HG02678 (cell line): ENCODE results near the gene INPP4B.

Experiments used
- ATAC-seq: cut with Tn5 transposase; IDR thresholded peaks from one replicate; pipeline ENCODE4 v1.9.1; 2021; ENCODE audit warnings: mild to moderate bottlenecking, moderate library complexity; ENCODE audit not compliant: unreplicated experiment

The INPP4B gene

GRCh38 chr4:142355421-142355930 is 490.6 kb downstream of the INPP4B start:
- no peak for ATAC-seq

- ATAC-seq: no peak
Observed at GRCh38 chr4:142354794-142355420, 491.2 kb downstream of the INPP4B start.

- ATAC-seq: no peak
Observed at GRCh38 chr4:142354041-142354440, 492.1 kb downstream of the INPP4B start.

- peak; percentile 60 for ATAC-seq
Observed at GRCh38 chr4:142353149-142353738, 492.9 kb downstream of the INPP4B start.

- ATAC-seq: no peak
Observed at GRCh38 chr4:142352712-142353111, 493.4 kb downstream of the INPP4B start.

GRCh38 chr4:142351958-142352357 is 494.1 kb downstream of the INPP4B start:
- ATAC-seq: no peak

GRCh38 chr4:142350871-142351270 is 495.2 kb downstream of the INPP4B start:
- ATAC-seq: no peak

GRCh38 chr4:142348613-142349021 is 497.5 kb downstream of the INPP4B start:
- no peak for ATAC-seq

- no peak for ATAC-seq
Observed at GRCh38 chr4:142347241-142347640, 498.9 kb downstream of the INPP4B start.

- ATAC-seq: no peak
Observed at GRCh38 chr4:142345924-142346323, 500.2 kb downstream of the INPP4B start.

GRCh38 chr4:142341268-142341667 is 504.8 kb downstream of the INPP4B start:
- ATAC-seq: no peak

GRCh38 chr4:142339053-142339452 is 507.0 kb downstream of the INPP4B start:
- ATAC-seq: no peak

GRCh38 chr4:142336251-142336934 is 509.7 kb downstream of the INPP4B start:
- no peak for ATAC-seq

GRCh38 chr4:142334931-142335330 is 511.2 kb downstream of the INPP4B start:
- ATAC-seq: no peak

- no peak for ATAC-seq
Observed at GRCh38 chr4:142331646-142332045, 514.5 kb downstream of the INPP4B start.

GRCh38 chr4:142331132-142331531 is 515.0 kb downstream of the INPP4B start:
- no peak for ATAC-seq

- no peak for ATAC-seq
Observed at GRCh38 chr4:142330311-142330710, 515.8 kb downstream of the INPP4B start.

GRCh38 chr4:142329313-142329712 is 516.8 kb downstream of the INPP4B start:
- ATAC-seq: no peak

- ATAC-seq: no peak
Observed at GRCh38 chr4:142326181-142326580, 519.9 kb downstream of the INPP4B start.

- ATAC-seq: no peak
Observed at GRCh38 chr4:142324572-142324971, 521.5 kb downstream of the INPP4B start.

GRCh38 chr4:142322996-142323395 is 523.1 kb downstream of the INPP4B start:
- ATAC-seq: no peak

- no peak for ATAC-seq
Observed at GRCh38 chr4:142318280-142318679, 527.8 kb downstream of the INPP4B start.
